ENCODE results near the gene MYO9B. TPM values are rescaled to one million over a fixed set of nuclear protein-coding genes. Genes with fewer than 3 reads are reported as not detected.
A peak's percentile ranks its signal among the peaks of the same experiment; 100 is the strongest.

MYO9B gene
- total RNA-seq, 1 experiment from 2014 or later, result 27.5 TPM

- DNase-seq (ENCODE audit: low read depth), result peak; percentile 85
These were observed 185.3 kb downstream of the MYO9B start for GRCh38 chr19:17260842-17261325.

GRCh38 chr19:17262557-17262956 lies 187.0 kb downstream of the MYO9B start:
- no peak for DNase-seq (ENCODE audit: low read depth)

Other genes starting within 250 kb of the MYO9B start
- gene SIN3B, start 246.4 kb upstream of the MYO9B start, total RNA-seq (2014; rRNA removed; shearing (Covaris generic)), result 14.3 and 16.5 TPM in 2 replicates
- 2.9 and 7.0 TPM in 2 replicates for gene F2RL3, start 186.8 kb upstream of the MYO9B start, total RNA-seq (2014; rRNA removed; shearing (Covaris generic))
- gene CPAMD8, start 49.0 kb upstream of the MYO9B start, total RNA-seq (2014; rRNA removed; shearing (Covaris generic)), result not detected in 2 replicates
- gene HAUS8, start 325 bp upstream of the MYO9B start, total RNA-seq (2014; rRNA removed; shearing (Covaris generic)), result 11.5 and 17.5 TPM in 2 replicates
- 25.5 and 33.5 TPM in 2 replicates for gene USE1, start 139.6 kb downstream of the MYO9B start, total RNA-seq (2014; rRNA removed; shearing (Covaris generic))
- 0.18 and 1.6 TPM in 2 replicates for gene OCEL1, start 150.4 kb downstream of the MYO9B start, total RNA-seq (2014; rRNA removed; shearing (Covaris generic))
- gene NR2F6, start 170.1 kb downstream of the MYO9B start, total RNA-seq (2014; rRNA removed; shearing (Covaris generic)), result 44.5 and 51.8 TPM in 2 replicates
- gene USHBP1, start 189.0 kb downstream of the MYO9B start, total RNA-seq (2014; rRNA removed; shearing (Covaris generic)), result not detected in 2 replicates
- 174 and 192 TPM in 2 replicates for gene BABAM1, start 191.7 kb downstream of the MYO9B start, total RNA-seq (2014; rRNA removed; shearing (Covaris generic))
- gene ANKLE1, start 206.1 kb downstream of the MYO9B start, total RNA-seq (2014; rRNA removed; shearing (Covaris generic)), result 1.6 and 2.3 TPM in 2 replicates
- 7.6 and 11.6 TPM in 2 replicates for gene ABHD8, start 227.6 kb downstream of the MYO9B start, total RNA-seq (2014; rRNA removed; shearing (Covaris generic))
- gene MRPL34, start 230.1 kb downstream of the MYO9B start, total RNA-seq (2014; rRNA removed; shearing (Covaris generic)), result 68.9 and 94.4 TPM in 2 replicates
- gene DDA1, start 233.8 kb downstream of the MYO9B start, total RNA-seq (2014; rRNA removed; shearing (Covaris generic)), result 50.1 and 63.0 TPM in 2 replicates

Measured in Daoy (cell line).